LHCN-M2 (cell line): ENCODE measurements around the gene C19orf85. TPM values are rescaled to one million over a fixed set of nuclear protein-coding genes. Genes with fewer than 3 reads are reported as not detected.
"Not testable (repeated sequence)": the region's sequence is repeated elsewhere in the genome, so short reads cannot be mapped to it uniquely, and the experiment has no call there.

ENCODE experiments used
- DNase-seq: peaks from one replicate; pipeline ENCODE4 v3.0.0-alpha.2; 2012; ENCODE audit warnings: low read depth
- polyA plus RNA-seq: library from polyadenylated mRNA; unstranded; fragments of >200 nt; gene quantifications from one replicate; pipeline ENCODE4 v1.2.1, GENCODE V29; 2012; ENCODE audit warnings: missing spikeins
- total RNA-seq: library from RNA; depleted of rRNA; stranded (reverse); fragments of >200 nt; gene quantifications from 2 replicates; pipeline ENCODE4 v1.2.3, GENCODE V29; 2014; rRNA removed

The C19orf85 gene
- total RNA-seq, result not detected in 2 replicates
- polyA plus RNA-seq, result not detected

GRCh38 chr19:55464662-55465054 is at the start of gene C19orf85:
TSS of gene C19orf85 (minus strand) at chr19:55464751. CDS start at chr19:55464554, 197 bp downstream.
- DNase-seq, result no peak

GRCh38 chr19:55508120-55508519 is 43.6 kb upstream of the C19orf85 start:
- DNase-seq, result no peak

GRCh38 chr19:55504981-55505380 is 40.4 kb upstream of the C19orf85 start:
- no peak for DNase-seq

GRCh38 chr19:55504252-55504603 is 39.7 kb upstream of the C19orf85 start:
- DNase-seq, result no peak

- DNase-seq, result peak; percentile 88
These were observed 39.1 kb upstream of the C19orf85 start for GRCh38 chr19:55503502-55504251.

- DNase-seq, result no peak
These were observed 38.6 kb upstream of the C19orf85 start for GRCh38 chr19:55503157-55503501.

GRCh38 chr19:55502197-55502952 is 37.8 kb upstream of the C19orf85 start:
- DNase-seq, result no peak

GRCh38 chr19:55500368-55500952 is 35.9 kb upstream of the C19orf85 start:
- no peak for DNase-seq

GRCh38 chr19:55498246-55498840 is 33.8 kb upstream of the C19orf85 start:
- DNase-seq, result no peak

- no peak for DNase-seq
These were observed 33.2 kb upstream of the C19orf85 start for GRCh38 chr19:55497763-55498162.

- DNase-seq, result not testable (repeated sequence)
These were observed 32.3 kb upstream of the C19orf85 start for GRCh38 chr19:55496820-55497219.

- DNase-seq, result peak; percentile 55
These were observed 31.2 kb upstream of the C19orf85 start for GRCh38 chr19:55495646-55496349.

- DNase-seq, result no peak
These were observed 29.7 kb upstream of the C19orf85 start for GRCh38 chr19:55494172-55494761.

GRCh38 chr19:55493645-55494171 is 29.2 kb upstream of the C19orf85 start:
- DNase-seq, result no peak

- no peak for DNase-seq
These were observed 28.6 kb upstream of the C19orf85 start for GRCh38 chr19:55493052-55493644.

- DNase-seq, result no peak
These were observed 27.9 kb upstream of the C19orf85 start for GRCh38 chr19:55492362-55492944.

GRCh38 chr19:55491546-55492360 is 27.2 kb upstream of the C19orf85 start:
- DNase-seq, result no peak

- DNase-seq, result no peak
These were observed 26.2 kb upstream of the C19orf85 start for GRCh38 chr19:55490478-55491432.
